ENCODE data around the gene YKT6.

YKT6 gene

GRCh38 chr7:44188480-44189225 lies 12.1 kb upstream of the YKT6 start:
- TF ChIP-seq CTCF (conservative IDR thresholded peaks at IDR 0.05; ENCODE audit: low read depth, low read length): no peak
- no peak overlapping the region for H3K4me3 ChIP-seq (ENCODE audit: low read depth, low read length)
- DNase-seq (ENCODE audit: low read depth): no peak

GRCh38 chr7:44189286-44189992 lies 11.3 kb upstream of the YKT6 start, which contains the start of gene GCK:
Gene GCK (minus strand): TSS chr7:44189439. CDS start chr7:44188953, 486 bp downstream.
- H3K4me3 ChIP-seq (ENCODE audit: low read depth, low read length): no peak within 1 kb of the TSS
- TF ChIP-seq CTCF (conservative IDR thresholded peaks at IDR 0.05; ENCODE audit: low read depth, low read length): no peak
- DNase-seq (ENCODE audit: low read depth): no peak

- H3K4me3 ChIP-seq (ENCODE audit: low read depth, low read length): no peak overlapping the region
- DNase-seq (ENCODE audit: low read depth): no peak
- no peak for TF ChIP-seq CTCF (conservative IDR thresholded peaks at IDR 0.05; ENCODE audit: low read depth, low read length)
Measured at GRCh38 chr7:44189993-44190872, 10.5 kb upstream of the YKT6 start.

GRCh38 chr7:44191171-44191570 lies 9.6 kb upstream of the YKT6 start:
- TF ChIP-seq CTCF (conservative IDR thresholded peaks at IDR 0.05; ENCODE audit: low read depth, low read length): no peak
- H3K4me3 ChIP-seq (ENCODE audit: low read depth, low read length): no peak overlapping the region
- DNase-seq (ENCODE audit: low read depth): no peak

- no peak for TF ChIP-seq CTCF (conservative IDR thresholded peaks at IDR 0.05; ENCODE audit: low read depth, low read length)
- DNase-seq (ENCODE audit: low read depth): no peak
- H3K4me3 ChIP-seq (ENCODE audit: low read depth, low read length): no peak overlapping the region
Measured at GRCh38 chr7:44193011-44193802, 7.6 kb upstream of the YKT6 start.

GRCh38 chr7:44194069-44194468 lies 6.7 kb upstream of the YKT6 start:
- DNase-seq (ENCODE audit: low read depth): peak; percentile 26

More at GRCh38 chr7:44194069-44194468, 6.7 kb upstream of the YKT6 start:
- H3K4me3 ChIP-seq (ENCODE audit: low read depth, low read length): no peak overlapping the region
- no peak for TF ChIP-seq CTCF (conservative IDR thresholded peaks at IDR 0.05; ENCODE audit: low read depth, low read length)
